A673 (cell line): ENCODE measurements around the gene OGDH.

Experiments used
- EZH2 ChIP-seq: fragments of 200-600 bp; sonication (generic); IDR thresholded peaks from 2 replicates; pipeline ENCODE4 v1.6.1; 2017; ENCODE audit warnings: borderline replicate concordance, low read depth, mild to moderate bottlenecking, mixed read lengths, antibody characterized with exemption, low read length; ENCODE audit not compliant: poor library complexity, severe bottlenecking
- TF ChIP-seq, protein P1 (sequence below): fragments of 300-800, 200-600 bp; sonication (generic); conservative IDR thresholded peaks from 2 replicates; pipeline ENCODE4 v1.5.1; 2017; ENCODE audit warnings: low read depth, mild to moderate bottlenecking, antibody characterized with exemption, low read length, moderate library complexity, mixed read lengths

DNA sequence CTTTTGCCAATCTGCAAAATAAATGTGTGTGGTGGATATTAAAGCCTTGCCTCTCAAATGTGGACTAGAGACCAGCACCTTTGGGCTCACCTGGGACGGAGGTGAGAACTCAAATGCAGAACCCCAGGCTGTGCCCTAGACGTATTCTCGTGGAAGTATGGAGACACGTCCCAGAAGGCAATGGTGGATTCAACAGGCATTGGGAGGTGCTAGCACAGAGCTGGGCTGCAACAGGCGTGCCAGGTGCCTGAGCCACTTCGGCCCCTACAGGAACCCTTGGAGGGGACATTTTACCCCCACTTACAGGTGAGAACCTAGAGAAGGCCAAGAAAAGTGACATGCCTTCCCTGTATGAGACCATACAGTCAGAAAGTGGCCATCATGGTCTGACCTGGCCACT lies 44.9 kb upstream of the OGDH start:
- no peak for TF ChIP-seq EZH2
- TF ChIP-seq, protein P1, sequence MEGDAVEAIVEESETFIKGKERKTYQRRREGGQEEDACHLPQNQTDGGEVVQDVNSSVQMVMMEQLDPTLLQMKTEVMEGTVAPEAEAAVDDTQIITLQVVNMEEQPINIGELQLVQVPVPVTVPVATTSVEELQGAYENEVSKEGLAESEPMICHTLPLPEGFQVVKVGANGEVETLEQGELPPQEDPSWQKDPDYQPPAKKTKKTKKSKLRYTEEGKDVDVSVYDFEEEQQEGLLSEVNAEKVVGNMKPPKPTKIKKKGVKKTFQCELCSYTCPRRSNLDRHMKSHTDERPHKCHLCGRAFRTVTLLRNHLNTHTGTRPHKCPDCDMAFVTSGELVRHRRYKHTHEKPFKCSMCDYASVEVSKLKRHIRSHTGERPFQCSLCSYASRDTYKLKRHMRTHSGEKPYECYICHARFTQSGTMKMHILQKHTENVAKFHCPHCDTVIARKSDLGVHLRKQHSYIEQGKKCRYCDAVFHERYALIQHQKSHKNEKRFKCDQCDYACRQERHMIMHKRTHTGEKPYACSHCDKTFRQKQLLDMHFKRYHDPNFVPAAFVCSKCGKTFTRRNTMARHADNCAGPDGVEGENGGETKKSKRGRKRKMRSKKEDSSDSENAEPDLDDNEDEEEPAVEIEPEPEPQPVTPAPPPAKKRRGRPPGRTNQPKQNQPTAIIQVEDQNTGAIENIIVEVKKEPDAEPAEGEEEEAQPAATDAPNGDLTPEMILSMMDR = no peak
